K562 (cell line): ENCODE measurements around the gene RAB21.

Experiments used
- BRCA1 ChIP-seq, 2 experiments: fragments of 450-650 bp in 1 of 2; sonication (generic) in 1 of 2; formaldehyde crosslinking in 1 of 2; IDR thresholded peaks; 2 replicates each; pipeline versions ENCODE4 v1.5.0 to v1.6.1; 2017 to 2020; ENCODE audit warnings: mild to moderate bottlenecking in 1 of 2, missing genetic modification reagents in 1 of 2
- FOXK2 ChIP-seq, 2 experiments: fragments of 450-650 bp; IDR thresholded peaks in 1 of 2; conservative IDR thresholded peaks in 1 of 2; 2 replicates each; pipeline ENCODE4 v1.6.1; 2016; ENCODE audit warnings: low read depth in 2 of 2, mild to moderate bottlenecking in 1 of 2
- ZNF274 ChIP-seq: IDR thresholded peaks from 2 replicates; pipeline ENCODE4 v1.6.1; 2011; ENCODE audit warnings: low read depth, mild to moderate bottlenecking, low read length, moderate library complexity, borderline replicate concordance
- TF ChIP-seq, protein P1 (sequence below): IDR thresholded peaks from 3 replicates; pipeline ENCODE4 v1.6.1; 2011; ENCODE audit warnings: borderline replicate concordance, mild to moderate bottlenecking, moderate library complexity; ENCODE audit not compliant: insufficient read length; ENCODE audit errors: extremely low read depth
- TF ChIP-seq, protein P2 (sequence below): fragments of 250-450 bp; sonication (Bioruptor Pico); IDR thresholded peaks from 2 replicates; pipeline ENCODE4 v1.4.0; 2020

DNA sequence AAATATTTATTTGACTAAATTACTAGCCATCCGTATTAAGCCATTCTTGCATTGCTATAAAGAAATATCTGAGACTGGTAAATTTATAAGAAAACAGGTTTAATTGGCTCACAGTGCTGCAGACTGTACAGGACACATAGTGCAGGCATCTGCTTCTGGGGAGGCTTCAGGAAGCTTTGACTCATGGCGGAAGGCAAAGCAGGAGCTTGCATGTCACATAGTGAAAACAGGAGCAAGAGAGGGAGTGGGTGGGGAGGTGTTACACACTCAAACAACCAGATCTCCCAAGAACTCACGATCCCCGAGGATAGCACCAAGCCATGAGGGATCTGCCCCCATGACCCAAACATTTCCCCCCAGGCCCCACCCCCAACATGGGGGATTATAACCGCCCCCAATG, 26.7 kb upstream of the RAB21 start:
- TF ChIP-seq, protein P1, sequence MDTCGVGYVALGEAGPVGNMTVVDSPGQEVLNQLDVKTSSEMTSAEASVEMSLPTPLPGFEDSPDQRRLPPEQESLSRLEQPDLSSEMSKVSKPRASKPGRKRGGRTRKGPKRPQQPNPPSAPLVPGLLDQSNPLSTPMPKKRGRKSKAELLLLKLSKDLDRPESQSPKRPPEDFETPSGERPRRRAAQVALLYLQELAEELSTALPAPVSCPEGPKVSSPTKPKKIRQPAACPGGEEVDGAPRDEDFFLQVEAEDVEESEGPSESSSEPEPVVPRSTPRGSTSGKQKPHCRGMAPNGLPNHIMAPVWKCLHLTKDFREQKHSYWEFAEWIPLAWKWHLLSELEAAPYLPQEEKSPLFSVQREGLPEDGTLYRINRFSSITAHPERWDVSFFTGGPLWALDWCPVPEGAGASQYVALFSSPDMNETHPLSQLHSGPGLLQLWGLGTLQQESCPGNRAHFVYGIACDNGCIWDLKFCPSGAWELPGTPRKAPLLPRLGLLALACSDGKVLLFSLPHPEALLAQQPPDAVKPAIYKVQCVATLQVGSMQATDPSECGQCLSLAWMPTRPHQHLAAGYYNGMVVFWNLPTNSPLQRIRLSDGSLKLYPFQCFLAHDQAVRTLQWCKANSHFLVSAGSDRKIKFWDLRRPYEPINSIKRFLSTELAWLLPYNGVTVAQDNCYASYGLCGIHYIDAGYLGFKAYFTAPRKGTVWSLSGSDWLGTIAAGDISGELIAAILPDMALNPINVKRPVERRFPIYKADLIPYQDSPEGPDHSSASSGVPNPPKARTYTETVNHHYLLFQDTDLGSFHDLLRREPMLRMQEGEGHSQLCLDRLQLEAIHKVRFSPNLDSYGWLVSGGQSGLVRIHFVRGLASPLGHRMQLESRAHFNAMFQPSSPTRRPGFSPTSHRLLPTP: no peak
- no peak for TF ChIP-seq ZNF274
- no peak for TF ChIP-seq BRCA1 (IDR thresholded peaks at IDR 0.05)
- TF ChIP-seq BRCA1 (CRISPR knock-in tag; IDR thresholded peaks at IDR 0.05): no peak
- TF ChIP-seq, protein P2, sequence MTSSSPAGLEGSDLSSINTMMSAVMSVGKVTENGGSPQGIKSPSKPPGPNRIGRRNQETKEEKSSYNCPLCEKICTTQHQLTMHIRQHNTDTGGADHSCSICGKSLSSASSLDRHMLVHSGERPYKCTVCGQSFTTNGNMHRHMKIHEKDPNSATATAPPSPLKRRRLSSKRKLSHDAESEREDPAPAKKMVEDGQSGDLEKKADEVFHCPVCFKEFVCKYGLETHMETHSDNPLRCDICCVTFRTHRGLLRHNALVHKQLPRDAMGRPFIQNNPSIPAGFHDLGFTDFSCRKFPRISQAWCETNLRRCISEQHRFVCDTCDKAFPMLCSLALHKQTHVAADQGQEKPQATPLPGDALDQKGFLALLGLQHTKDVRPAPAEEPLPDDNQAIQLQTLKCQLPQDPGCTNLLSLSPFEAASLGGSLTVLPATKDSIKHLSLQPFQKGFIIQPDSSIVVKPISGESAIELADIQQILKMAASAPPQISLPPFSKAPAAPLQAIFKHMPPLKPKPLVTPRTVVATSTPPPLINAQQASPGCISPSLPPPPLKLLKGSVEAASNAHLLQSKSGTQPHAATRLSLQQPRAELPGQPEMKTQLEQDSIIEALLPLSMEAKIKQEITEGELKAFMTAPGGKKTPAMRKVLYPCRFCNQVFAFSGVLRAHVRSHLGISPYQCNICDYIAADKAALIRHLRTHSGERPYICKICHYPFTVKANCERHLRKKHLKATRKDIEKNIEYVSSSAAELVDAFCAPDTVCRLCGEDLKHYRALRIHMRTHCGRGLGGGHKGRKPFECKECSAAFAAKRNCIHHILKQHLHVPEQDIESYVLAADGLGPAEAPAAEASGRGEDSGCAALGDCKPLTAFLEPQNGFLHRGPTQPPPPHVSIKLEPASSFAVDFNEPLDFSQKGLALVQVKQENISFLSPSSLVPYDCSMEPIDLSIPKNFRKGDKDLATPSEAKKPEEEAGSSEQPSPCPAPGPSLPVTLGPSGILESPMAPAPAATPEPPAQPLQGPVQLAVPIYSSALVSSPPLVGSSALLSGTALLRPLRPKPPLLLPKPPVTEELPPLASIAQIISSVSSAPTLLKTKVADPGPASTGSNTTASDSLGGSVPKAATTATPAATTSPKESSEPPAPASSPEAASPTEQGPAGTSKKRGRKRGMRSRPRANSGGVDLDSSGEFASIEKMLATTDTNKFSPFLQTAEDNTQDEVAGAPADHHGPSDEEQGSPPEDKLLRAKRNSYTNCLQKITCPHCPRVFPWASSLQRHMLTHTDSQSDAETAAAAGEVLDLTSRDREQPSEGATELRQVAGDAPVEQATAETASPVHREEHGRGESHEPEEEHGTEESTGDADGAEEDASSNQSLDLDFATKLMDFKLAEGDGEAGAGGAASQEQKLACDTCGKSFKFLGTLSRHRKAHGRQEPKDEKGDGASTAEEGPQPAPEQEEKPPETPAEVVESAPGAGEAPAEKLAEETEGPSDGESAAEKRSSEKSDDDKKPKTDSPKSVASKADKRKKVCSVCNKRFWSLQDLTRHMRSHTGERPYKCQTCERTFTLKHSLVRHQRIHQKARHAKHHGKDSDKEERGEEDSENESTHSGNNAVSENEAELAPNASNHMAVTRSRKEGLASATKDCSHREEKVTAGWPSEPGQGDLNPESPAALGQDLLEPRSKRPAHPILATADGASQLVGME (CRISPR knock-in tag): no peak
- TF ChIP-seq FOXK2 (conservative IDR thresholded peaks at IDR 0.05 in 1 of 2, IDR thresholded peaks at IDR 0.05 in 1 of 2; ENCODE audit: low read depth in 2 of 2): no peak
